NCI-H1048 (cell line): ENCODE results near the gene EPN2.

Experiments
- DNase-seq: peaks from one replicate; lab custom pipeline; 2025; lab: John Stamatoyannopoulos, UW

The EPN2 gene

GRCh38 chr17:19365833-19366636 is 128.9 kb downstream of the EPN2 start:
- DNase-seq = no peak

GRCh38 chr17:19366637-19366972 is 129.4 kb downstream of the EPN2 start:
- no peak for DNase-seq

- no peak for DNase-seq
Observed at GRCh38 chr17:19368229-19368628, 131.1 kb downstream of the EPN2 start.

GRCh38 chr17:19369107-19369778 is 132.1 kb downstream of the EPN2 start:
- DNase-seq = no peak

- no peak for DNase-seq
Observed at GRCh38 chr17:19369846-19370492, 132.8 kb downstream of the EPN2 start.

GRCh38 chr17:19370493-19370960 is 133.4 kb downstream of the EPN2 start:
- no peak for DNase-seq

- DNase-seq = no peak
Observed at GRCh38 chr17:19371259-19372010, 134.3 kb downstream of the EPN2 start.

GRCh38 chr17:19372011-19372370 is 134.8 kb downstream of the EPN2 start:
- no peak for DNase-seq

GRCh38 chr17:19372439-19372838 is 135.3 kb downstream of the EPN2 start:
- DNase-seq = no peak

GRCh38 chr17:19372866-19373504 is 135.8 kb downstream of the EPN2 start:
- no peak for DNase-seq

GRCh38 chr17:19374136-19374535 is 137.0 kb downstream of the EPN2 start:
- DNase-seq = no peak

- DNase-seq = no peak
Observed at GRCh38 chr17:19375732-19376131, 138.6 kb downstream of the EPN2 start.

GRCh38 chr17:19376811-19377210 is 139.6 kb downstream of the EPN2 start:
- DNase-seq = no peak

GRCh38 chr17:19377602-19378415 is 140.6 kb downstream of the EPN2 start:
- peak; percentile 91 for DNase-seq

- DNase-seq = no peak
Observed at GRCh38 chr17:19378416-19379360, 141.5 kb downstream of the EPN2 start, which contains the start of gene MAPK7. Gene MAPK7 (plus strand): TSS chr17:19378498. CDS start chr17:19378901, 403 bp downstream.

- DNase-seq = no peak
Observed at GRCh38 chr17:19379361-19380065, 142.3 kb downstream of the EPN2 start.

- no peak for DNase-seq
Observed at GRCh38 chr17:19380481-19381301, 143.5 kb downstream of the EPN2 start.

GRCh38 chr17:19381361-19381740 is 144.2 kb downstream of the EPN2 start:
- DNase-seq = no peak
